IMR-90 (cell line): Measurements from ENCODE around the gene OTOGL. TPM values are rescaled to one million over a fixed set of nuclear protein-coding genes. Genes with fewer than 3 reads are reported as not detected.

Experiments
- ATAC-seq: fragments of 200-7000 bp; cut with Tn5 transposase; 2 replicates; pipeline ENCODE4 v1.9.1; 2020; ENCODE audit warnings: low read depth, mild to moderate bottlenecking, moderate library complexity
- BruUV-seq: library from RNA; stranded (reverse); fragments of 400-500 nt; replicated peaks from 2 replicates; lab custom pipeline; 2021; lab: Mats Ljungman, UMichigan
- CTCF ChIA-PET: fragments of 300-600 bp; formaldehyde crosslinking; extraction: SDS; loops from one replicate; lab custom pipeline; 2021; ENCODE audit warnings: antibody characterized with exemption; lab: Yijun Ruan, JAX
- POLR2A ChIA-PET: fragments of 300-600 bp; sonication (Branson Sonifier 250); formaldehyde crosslinking; loops from one replicate; lab custom pipeline; 2022; ENCODE audit warnings: antibody characterized with exemption; ENCODE audit not compliant: unreplicated experiment; lab: Charles Lee
- DNase-seq: peaks from one replicate; pipeline ENCODE4 v3.0.0; 2013
- H2AFZ ChIP-seq: replicated peaks from 2 replicates; pipeline ENCODE3; 2013; ENCODE audit warnings: low read length, mild to moderate bottlenecking; ENCODE audit not compliant: poor library complexity
- H2AK5ac ChIP-seq: 2 replicates; pipeline ENCODE4 v1.6.1; 2013; ENCODE audit warnings: low read depth, low read length, inconsistent platforms
- H2AK9ac ChIP-seq: replicated peaks from 2 replicates; pipeline ENCODE3; 2013; ENCODE audit warnings: mild to moderate bottlenecking, low read depth, low read length, moderate library complexity; ENCODE audit not compliant: poor library complexity
- H2BK120ac ChIP-seq: 2 replicates; pipeline ENCODE4 v1.6.1; 2013; ENCODE audit warnings: low read depth, low read length, inconsistent platforms
- H2BK15ac ChIP-seq: 3 replicates; pipeline ENCODE4 v1.6.1; 2013; ENCODE audit warnings: low read depth, low read length, inconsistent platforms
- H2BK20ac ChIP-seq: 2 replicates; pipeline ENCODE4 v1.6.1; 2013; ENCODE audit warnings: low read depth, mild to moderate bottlenecking, inconsistent platforms, low read length, moderate library complexity
- H2BK5ac ChIP-seq: 2 replicates; pipeline ENCODE4 v1.6.1; 2013; ENCODE audit warnings: mild to moderate bottlenecking, low read depth, low read length, inconsistent platforms; ENCODE audit not compliant: poor library complexity, severe bottlenecking
- H3K14ac ChIP-seq: replicated peaks from 2 replicates; pipeline ENCODE4 v1.6.1; 2013; ENCODE audit warnings: low read depth, low read length, inconsistent platforms
- H3K18ac ChIP-seq: 2 replicates; pipeline ENCODE4 v1.6.1; 2013; ENCODE audit warnings: low read depth, low read length, control low read depth
- H3K23ac ChIP-seq: 2 replicates; pipeline ENCODE4 v1.6.1; 2013; ENCODE audit warnings: low read depth, low read length, inconsistent platforms
- H3K27ac ChIP-seq: 2 replicates; pipeline ENCODE4 v1.5.1; 2013; ENCODE audit warnings: mild to moderate bottlenecking, control low read depth, low read length; ENCODE audit not compliant: insufficient read depth
- H3K27me3 ChIP-seq: 2 replicates; pipeline ENCODE4 v1.6.1; 2013; ENCODE audit warnings: low read length; ENCODE audit not compliant: control insufficient read depth, insufficient read depth
- H3K36me3 ChIP-seq: 2 replicates; pipeline ENCODE4 v1.6.1; 2013; ENCODE audit warnings: low read length, mixed read lengths; ENCODE audit not compliant: control insufficient read depth, insufficient read depth
- H3K4ac ChIP-seq: 2 replicates; pipeline ENCODE4 v1.6.1; 2013; ENCODE audit warnings: low read depth, low read length, inconsistent platforms
- H3K4me1 ChIP-seq: 2 replicates; pipeline ENCODE4 v1.6.1; 2013; ENCODE audit warnings: low read length, mixed read lengths; ENCODE audit not compliant: control insufficient read depth, insufficient read depth
- H3K4me2 ChIP-seq: 2 replicates; pipeline ENCODE4 v1.6.1; 2013; ENCODE audit warnings: low read depth, mild to moderate bottlenecking, control low read depth, low read length, moderate library complexity
- H3K4me3 ChIP-seq: 2 replicates; pipeline ENCODE4 v1.5.1; 2013; ENCODE audit warnings: low read depth, mild to moderate bottlenecking, control low read depth, low read length, moderate library complexity; ENCODE audit not compliant: insufficient read depth
- H3K56ac ChIP-seq: 2 replicates; pipeline ENCODE4 v1.6.1; 2013; ENCODE audit warnings: low read length, inconsistent platforms; ENCODE audit not compliant: insufficient read depth; ENCODE audit errors: extremely low read depth
- H3K79me1 ChIP-seq, 2 experiments: 2 replicates each; pipeline ENCODE4 v1.6.1; 2013; ENCODE audit warnings: low read length in 2 of 2, inconsistent platforms in 1 of 2, low read depth in 1 of 2
- H3K9ac ChIP-seq: 2 replicates; pipeline ENCODE4 v1.6.1; 2013; ENCODE audit warnings: low read depth, low read length, control low read depth
- H3K9me1 ChIP-seq: 2 replicates; pipeline ENCODE4 v1.6.1; 2013; ENCODE audit warnings: low read length, inconsistent platforms; ENCODE audit not compliant: insufficient read depth
- H3K9me3 ChIP-seq: 2 replicates; pipeline ENCODE4 v1.6.1; 2013; ENCODE audit warnings: low read length; ENCODE audit not compliant: control insufficient read depth, insufficient read depth
- H4K20me1 ChIP-seq: 2 replicates; pipeline ENCODE4 v1.6.1; 2013; ENCODE audit warnings: low read length, inconsistent platforms; ENCODE audit not compliant: insufficient read depth
- H4K5ac ChIP-seq: 2 replicates; pipeline ENCODE4 v1.6.1; 2013; ENCODE audit warnings: mild to moderate bottlenecking, low read depth, low read length, control low read depth
- H4K8ac ChIP-seq, 2 experiments: 2 replicates each; pipeline ENCODE4 v1.6.1; 2013; ENCODE audit warnings: low read depth in 2 of 2, low read length in 2 of 2, control low read depth in 1 of 2, inconsistent platforms in 1 of 2
- H4K91ac ChIP-seq: 2 replicates; pipeline ENCODE4 v1.6.1; 2013; ENCODE audit warnings: low read depth, low read length, inconsistent platforms; ENCODE audit not compliant: insufficient read depth
- ELK1 ChIP-seq: fragments of 150-350 bp; IDR thresholded peaks from 2 replicates; pipeline ENCODE4 v1.6.1; 2016; ENCODE audit warnings: low read depth, mild to moderate bottlenecking, low read length, moderate library complexity, borderline replicate concordance
- FOS ChIP-seq: fragments of 150-350 bp; IDR thresholded peaks from 2 replicates; pipeline ENCODE4 v1.6.1; 2016; ENCODE audit warnings: low read depth, low read length
- MAFK ChIP-seq: IDR thresholded peaks from 2 replicates; pipeline ENCODE4 v1.6.1; 2012; ENCODE audit warnings: low read depth, low read length, improper control_type of control experiment
- POLR2A ChIP-seq: IDR thresholded peaks from 2 replicates; pipeline ENCODE4 v1.6.1; 2012; ENCODE audit warnings: mild to moderate bottlenecking, low read depth, low read length
- RFX5 ChIP-seq: IDR thresholded peaks from 2 replicates; pipeline ENCODE4 v1.8.0; 2012; ENCODE audit warnings: low read depth, mild to moderate bottlenecking, low read length, moderate library complexity
- WGBS, 2 experiments: methylation state at CpG; one replicate each; pipeline versions ENCODE4 v1.1.5 to v1.1.7; 2013; ENCODE audit warnings: missing lambda C conversion rate in 2 of 2; ENCODE audit not compliant: insufficient read length in 1 of 2; ENCODE audit errors: extremely low coverage in 2 of 2; 5-methylcytosine and 5-hydroxymethylcytosine counted together
- dilution Hi-C: fragments of 300-500 bp; cut with HindIII; formaldehyde crosslinking; loops from one replicate; pipeline ENCODE4 v1.14.3; 2018; ENCODE audit warnings: low sequenced_read_pairs; ENCODE audit not compliant: unreplicated experiment
- in situ Hi-C: fragments of 300-500 bp; cut with MboI; formaldehyde crosslinking; loops from 3 replicates; pipeline ENCODE4 v1.14.3; 2019; ENCODE audit warnings: low sequenced_read_pairs, inconsistent platforms, mixed read lengths
- intact Hi-C: fragments of 100-400 bp; cut with micrococcal nuclease; formaldehyde crosslinking; loops from 2 replicates; pipeline ENCODE4 v1.10.0; 2022
- polyA plus RNA-seq, 3 experiments: library from polyadenylated mRNA; depleted of rRNA; stranded (reverse); fragments of >200 nt; gene quantifications; 2 replicates each; pipeline ENCODE4 v1.2.3, GENCODE V29; 2012; ENCODE audit warnings: low replicate concordance in 1 of 3
- total RNA-seq: library from RNA; depleted of rRNA; stranded (reverse); fragments of >200 nt; gene quantifications from 2 replicates; pipeline ENCODE4 v1.2.3, GENCODE V29; 2012

Gene OTOGL
- total and polyA plus RNA-seq, 2 of the 4 experiments (the other 2 are of a cell fraction): 0.10 to 0.18 TPM

GRCh38 chr12:80175307-80175930 lies 76.1 kb downstream of the OTOGL start:
- H2BK15ac ChIP-seq: no peak overlapping the region
- H3K27me3 ChIP-seq: no peaks in the 10 kb centered on the region
- dilution Hi-C loops (no loop called here), intact Hi-C loops (no loop called here), in situ Hi-C loops (no loop called here)
- H4K5ac ChIP-seq: no peak overlapping the region
- H2BK120ac ChIP-seq: no peak overlapping the region
- H4K20me1 ChIP-seq: no peaks in the 10 kb centered on the region
- no peak overlapping the region for H2BK20ac ChIP-seq
- H3K9me1 ChIP-seq: no peaks in the 10 kb centered on the region; the same call in 1 of the 2 replicates
- ChIA-PET POLR2A (no interaction called here), CTCF (no interaction called here)
- DNase-seq: peak; percentile 52
- H2AK5ac ChIP-seq: no peak overlapping the region
- H3K4ac ChIP-seq: no peak overlapping the region
- no peaks in the 10 kb centered on the region for H3K36me3 ChIP-seq
- H3K4me3 ChIP-seq: no peak overlapping the region
- BruUV-seq: no TSS peak
- H2AK9ac ChIP-seq: no peak overlapping the region
- no peak for TF ChIP-seq RFX5
- no peak for TF ChIP-seq POLR2A
- no peak for TF ChIP-seq FOS
- TF ChIP-seq MAFK: no peak
- no peak for TF ChIP-seq ELK1
- H3K4me1 ChIP-seq: no peaks in the 10 kb centered on the region
- no peak overlapping the region for H3K18ac ChIP-seq
- no peak for ATAC-seq
- H3K9me3 ChIP-seq: no peaks in the 10 kb centered on the region
- H2AFZ ChIP-seq: no peak overlapping the region
- H3K56ac ChIP-seq: no peak overlapping the region
- H3K4me2 ChIP-seq: no peak overlapping the region
- H4K91ac ChIP-seq: no peak overlapping the region
- H2BK5ac ChIP-seq: no peak overlapping the region
- no peak overlapping the region for H4K8ac ChIP-seq
- H3K79me1 ChIP-seq: no peaks in the 10 kb centered on the region
- H3K23ac ChIP-seq: no peak overlapping the region
- H3K9ac ChIP-seq: no peak overlapping the region
- no peak overlapping the region for H3K27ac ChIP-seq
- no peak overlapping the region for H3K14ac ChIP-seq
- whole genome bisulfite sequencing, 2 experiments: no CpG with 5 or more reads among the region's 2 CpGs
